Peyer's patch (tissue), 4 donors: ENCODE measurements around the gene CDH1. TPM values are rescaled to one million over a fixed set of nuclear protein-coding genes. Genes with fewer than 3 reads are reported as not detected.

ENCODE experiments used
- DNase-seq, 3 donors: peaks; one replicate each; pipeline ENCODE4 v3.0.0-alpha.2; 2017 to 2019
- H3K27ac ChIP-seq, 4 donors: fragments of 200-600 bp; sonication (generic); one replicate each; pipeline ENCODE4 v1.5.1; 2016 to 2019
- H3K27me3 ChIP-seq, 2 donors: fragments of 200-600 bp; sonication (generic); one replicate each; pipeline ENCODE4 v1.5.1; 2019
- H3K36me3 ChIP-seq, 3 donors: fragments of 200-600 bp; sonication (generic); one replicate each; pipeline ENCODE4 v1.5.1; 2016 to 2019
- H3K4me1 ChIP-seq, 4 donors: fragments of 200-600 bp; sonication (generic); one replicate each; pipeline ENCODE4 v1.5.1; 2016 to 2019
- H3K4me3 ChIP-seq, 4 donors: fragments of 200-600 bp; sonication (generic); 1 replicate in 3 of 4; 2 replicates in 1 of 4; pipeline ENCODE4 v1.5.1; 2016 to 2019; ENCODE audit warnings: mild to moderate bottlenecking in 1 of 4
- H3K9me3 ChIP-seq, 4 donors: fragments of 200-600 bp; sonication (generic); one replicate each; pipeline ENCODE4 v1.5.1; 2016 to 2019; ENCODE audit warnings: mild to moderate bottlenecking in 1 of 4
- CTCF ChIP-seq, 6 experiments: fragments of 450-650 bp in 4 of 6; fragments of 200-600 bp in 2 of 6; sonication (generic) in 1 of 6; IDR thresholded peaks; one replicate each; pipeline ENCODE4 v1.5.1; 2017 to 2019; ENCODE audit warnings: antibody characterized with exemption in 6 of 6, mild to moderate bottlenecking in 3 of 6, moderate library complexity in 1 of 6
- POLR2A ChIP-seq, 2 donors: fragments of 450-650 bp; IDR thresholded peaks; one replicate each; pipeline ENCODE4 v1.5.1; 2017; ENCODE audit warnings: antibody characterized with exemption in 2 of 2, mild to moderate bottlenecking in 2 of 2, moderate library complexity in 2 of 2
- total RNA-seq, 4 donors: library from RNA; depleted of rRNA; stranded (reverse); fragments of >200 nt; gene quantifications; one replicate each; pipeline ENCODE4 v1.1.0, GENCODE V29; 2016

Gene CDH1
- total RNA-seq, 4 donors from 2014 or later: 56.9 to 612 (median 429) TPM

GRCh38 chr16:68754084-68754792 is 17.1 kb downstream of the CDH1 start:
- DNase-seq: peak in 2 of 3 donors; percentile 62 to 82

DNA sequence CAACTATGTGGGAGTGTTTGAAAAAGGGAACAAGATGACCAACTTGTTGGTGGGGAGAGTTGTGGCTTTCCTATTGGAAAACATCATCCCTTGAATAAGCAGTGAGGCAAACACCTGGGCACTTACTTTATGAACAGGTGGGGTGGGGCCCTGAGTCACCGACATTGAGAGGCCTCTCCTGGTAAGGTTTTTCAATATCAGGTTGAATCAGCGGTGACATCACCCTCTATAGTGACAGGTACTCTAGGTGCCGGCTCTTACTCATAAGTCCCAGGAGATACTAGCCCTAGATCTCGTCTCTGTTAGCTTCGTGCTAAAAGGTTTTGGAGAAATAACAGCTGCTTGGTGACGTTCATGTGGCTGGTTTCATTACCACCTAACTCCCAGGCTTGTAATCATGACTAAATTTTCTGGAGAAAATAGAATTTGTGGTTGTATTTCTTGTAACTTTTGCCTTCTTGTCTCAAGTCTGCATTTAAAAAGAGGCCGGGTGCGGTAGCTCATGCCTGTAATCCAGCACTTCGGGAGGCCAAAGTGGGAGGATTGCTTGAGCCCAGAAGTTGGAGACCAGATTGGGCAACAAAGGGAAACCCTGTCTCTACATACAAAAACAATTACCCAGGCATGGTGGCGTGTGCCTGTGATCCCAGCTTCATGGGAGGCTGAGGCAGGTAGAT is 19.3 kb downstream of the CDH1 start:
- peak overlapping the region; percentile 28 to 86 (median 80) for H3K27ac ChIP-seq
- TF ChIP-seq POLR2A (IDR thresholded peaks at IDR 0.05) (peak in 1 of 2 donors; percentile 62), CTCF (IDR thresholded peaks at IDR 0.05) (no peak)
- H3K4me1 ChIP-seq: peaks cover 0 to 38% (median 7%) of the 10 kb centered on the region in 4 donors

More at GRCh38 chr16:68754084-68754792, 17.1 kb downstream of the CDH1 start:
- Histone ChIP-seq H3K4me1 (peaks cover 0 to 40% (median 7%) of the 10 kb centered on the region in 4 donors), H3K27ac (peak overlapping the region in 3 of 4 donors; percentile 73 to 93 (median 86)), H3K36me3 (no peaks in the 10 kb centered on the region), H3K9me3 (no peaks in the 10 kb centered on the region), H3K27me3 (no peaks in the 10 kb centered on the region), H3K4me3 (no peak overlapping the region)
- TF ChIP-seq CTCF (IDR thresholded peaks at IDR 0.05) (no peak), POLR2A (IDR thresholded peaks at IDR 0.05) (peak; percentile 48 to 91)

GRCh38 chr16:68757625-68757935 is 20.5 kb downstream of the CDH1 start:
- peaks cover 0 to 4% (median 0%) of the 10 kb centered on the region in 3 donors for H3K36me3 ChIP-seq
- peak overlapping the region; percentile 31 to 86 (median 76) for H3K27ac ChIP-seq
- H3K4me3 ChIP-seq: no peak overlapping the region
- DNase-seq: no peak
- TF ChIP-seq CTCF (IDR thresholded peaks at IDR 0.05) (no peak), POLR2A (IDR thresholded peaks at IDR 0.05) (no peak)
- H3K9me3 ChIP-seq: no peaks in the 10 kb centered on the region
- peaks cover 0 to 28% (median 7%) of the 10 kb centered on the region in 4 donors for H3K4me1 ChIP-seq
- no peaks in the 10 kb centered on the region for H3K27me3 ChIP-seq

More for the DNA sequence above, 19.3 kb downstream of the CDH1 start:
- H3K27me3 ChIP-seq: no peaks in the 10 kb centered on the region
- DNase-seq: peak in 2 of 3 donors; percentile 78 to 93
- H3K9me3 ChIP-seq: no peaks in the 10 kb centered on the region
- H3K36me3 ChIP-seq: peaks cover 0 to 4% (median 0%) of the 10 kb centered on the region in 3 donors
- peak overlapping the region in 1 of 4 donors; percentile 23 for H3K4me3 ChIP-seq

GRCh38 chr16:68759062-68759461 is 22.0 kb downstream of the CDH1 start:
- DNase-seq: no peak
- no peak for TF ChIP-seq CTCF (IDR thresholded peaks at IDR 0.05)
- TF ChIP-seq POLR2A (IDR thresholded peaks at IDR 0.05): no peak
- Histone ChIP-seq H3K27me3 (no peaks in the 10 kb centered on the region), H3K4me1 (peaks cover 0 to 21% (median 7%) of the 10 kb centered on the region in 4 donors), H3K27ac (no peak overlapping the region), H3K9me3 (no peaks in the 10 kb centered on the region), H3K36me3 (peaks cover 0 to 4% (median 0%) of the 10 kb centered on the region in 3 donors), H3K4me3 (no peak overlapping the region)

DNA sequence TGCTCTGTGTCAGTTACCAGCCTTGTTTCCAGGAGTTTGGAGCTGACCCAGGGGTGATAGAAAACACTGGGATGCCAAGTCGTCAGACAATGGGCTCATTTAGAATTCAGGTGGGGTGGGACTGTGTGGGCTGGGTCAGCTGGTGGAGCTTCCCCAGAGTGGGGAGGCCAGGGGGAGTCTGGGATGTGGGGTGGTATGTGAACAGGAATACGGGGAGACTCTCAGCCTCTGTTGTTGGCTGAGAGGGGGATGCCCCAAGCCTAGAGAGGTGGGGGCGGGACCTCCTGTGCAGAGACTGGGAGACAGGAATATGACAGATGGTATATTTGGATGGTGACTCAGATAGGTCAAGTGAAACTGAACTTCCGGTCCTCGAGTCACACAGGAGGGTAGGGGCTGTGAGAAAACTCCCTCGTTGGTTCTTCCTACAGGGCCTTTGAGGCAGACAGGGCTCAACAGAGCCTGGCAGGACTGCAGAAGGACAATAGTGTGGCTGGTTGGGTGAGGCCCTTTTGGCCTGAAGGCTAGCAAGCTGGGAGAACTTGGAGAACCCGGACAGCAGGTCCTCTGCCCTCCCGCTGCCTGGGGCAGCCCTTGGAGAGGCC is 23.7 kb downstream of the CDH1 start:
- peak in 1 of 3 donors; percentile 58 for DNase-seq
- Histone ChIP-seq H3K4me1 (peaks cover 0 to 10% (median 4%) of the 10 kb centered on the region in 4 donors), H3K4me3 (no peak overlapping the region), H3K36me3 (peaks cover 0 to 4% (median 0%) of the 10 kb centered on the region in 3 donors), H3K9me3 (no peaks in the 10 kb centered on the region), H3K27me3 (no peaks in the 10 kb centered on the region), H3K27ac (peak overlapping the region in 1 of 4 donors; percentile 40)
- TF ChIP-seq CTCF (IDR thresholded peaks at IDR 0.05) (no peak), POLR2A (IDR thresholded peaks at IDR 0.05) (peak in 1 of 2 donors; percentile 10)
